ENCODE data around the gene FGF12.

FGF12 gene

GRCh38 chr3:192392986-192393385 lies 334.4 kb downstream of the FGF12 start:
- no peaks in the 10 kb centered on the region for H3K27me3 ChIP-seq (ENCODE audit: insufficient read depth, poor library complexity, severe bottlenecking)

GRCh38 chr3:192382861-192383260 lies 344.5 kb downstream of the FGF12 start:
- no peak for ATAC-seq (ENCODE audit: low read depth)
- Histone ChIP-seq H3K36me3 (ENCODE audit: low read depth) (no peaks in the 10 kb centered on the region), H3K9me3 (ENCODE audit: severe bottlenecking) (no peaks in the 10 kb centered on the region), H3K27ac (ENCODE audit: poor library complexity, severe bottlenecking) (no peak overlapping the region), H3K27me3 (ENCODE audit: insufficient read depth, poor library complexity, severe bottlenecking) (no peaks in the 10 kb centered on the region), H3K4me1 (ENCODE audit: insufficient read depth, poor library complexity, severe bottlenecking) (no peaks in the 10 kb centered on the region), H3K4me3 (ENCODE audit: severe bottlenecking) (no peak overlapping the region)
- DNase-seq (ENCODE audit: low spot score) = no peak
- TF ChIP-seq CTCF (IDR thresholded peaks at IDR 0.05; ENCODE audit: poor library complexity, severe bottlenecking) = no peak

More at GRCh38 chr3:192392986-192393385, 334.4 kb downstream of the FGF12 start:
- H3K27ac ChIP-seq (ENCODE audit: poor library complexity, severe bottlenecking) = no peak overlapping the region
- no peak for TF ChIP-seq CTCF (IDR thresholded peaks at IDR 0.05; ENCODE audit: poor library complexity, severe bottlenecking)
- H3K9me3 ChIP-seq (ENCODE audit: severe bottlenecking) = no peaks in the 10 kb centered on the region
- no peaks in the 10 kb centered on the region for H3K4me1 ChIP-seq (ENCODE audit: insufficient read depth, poor library complexity, severe bottlenecking)
- H3K4me3 ChIP-seq (ENCODE audit: severe bottlenecking) = no peak overlapping the region
- H3K36me3 ChIP-seq (ENCODE audit: low read depth) = no peaks in the 10 kb centered on the region
- DNase-seq (ENCODE audit: low spot score) (no peak), ATAC-seq (ENCODE audit: low read depth) (no peak)

GRCh38 chr3:192373586-192373985 lies 353.8 kb downstream of the FGF12 start:
- Histone ChIP-seq H3K4me1 (ENCODE audit: insufficient read depth, poor library complexity, severe bottlenecking) (no peaks in the 10 kb centered on the region), H3K27me3 (ENCODE audit: insufficient read depth, poor library complexity, severe bottlenecking) (no peaks in the 10 kb centered on the region), H3K4me3 (ENCODE audit: severe bottlenecking) (no peak overlapping the region), H3K36me3 (ENCODE audit: low read depth) (no peaks in the 10 kb centered on the region), H3K9me3 (ENCODE audit: severe bottlenecking) (no peaks in the 10 kb centered on the region), H3K27ac (ENCODE audit: poor library complexity, severe bottlenecking) (no peak overlapping the region)
- DNase-seq (ENCODE audit: low spot score) = no peak
- ATAC-seq (ENCODE audit: low read depth) = no peak
- TF ChIP-seq CTCF (IDR thresholded peaks at IDR 0.05; ENCODE audit: poor library complexity, severe bottlenecking) = no peak

- no peak overlapping the region for H3K27ac ChIP-seq (ENCODE audit: poor library complexity, severe bottlenecking)
- no peak for DNase-seq (ENCODE audit: low spot score)
- no peaks in the 10 kb centered on the region for H3K9me3 ChIP-seq (ENCODE audit: severe bottlenecking)
- H3K36me3 ChIP-seq (ENCODE audit: low read depth) = no peaks in the 10 kb centered on the region
- ATAC-seq (ENCODE audit: low read depth) = no peak
- no peak overlapping the region for H3K4me3 ChIP-seq (ENCODE audit: severe bottlenecking)
- no peaks in the 10 kb centered on the region for H3K4me1 ChIP-seq (ENCODE audit: insufficient read depth, poor library complexity, severe bottlenecking)
- no peaks in the 10 kb centered on the region for H3K27me3 ChIP-seq (ENCODE audit: insufficient read depth, poor library complexity, severe bottlenecking)
- no peak for TF ChIP-seq CTCF (IDR thresholded peaks at IDR 0.05; ENCODE audit: poor library complexity, severe bottlenecking)
These were observed 354.3 kb downstream of the FGF12 start for GRCh38 chr3:192373032-192373431.

GRCh38 chr3:192372616-192373015 lies 354.7 kb downstream of the FGF12 start:
- no peaks in the 10 kb centered on the region for H3K9me3 ChIP-seq (ENCODE audit: severe bottlenecking)
- H3K27me3 ChIP-seq (ENCODE audit: insufficient read depth, poor library complexity, severe bottlenecking) = no peaks in the 10 kb centered on the region
- DNase-seq (ENCODE audit: low spot score) (no peak), ATAC-seq (ENCODE audit: low read depth) (no peak)
- no peak for TF ChIP-seq CTCF (IDR thresholded peaks at IDR 0.05; ENCODE audit: poor library complexity, severe bottlenecking)
- H3K36me3 ChIP-seq (ENCODE audit: low read depth) = no peaks in the 10 kb centered on the region
- no peak overlapping the region for H3K4me3 ChIP-seq (ENCODE audit: severe bottlenecking)
- H3K27ac ChIP-seq (ENCODE audit: poor library complexity, severe bottlenecking) = no peak overlapping the region
- no peaks in the 10 kb centered on the region for H3K4me1 ChIP-seq (ENCODE audit: insufficient read depth, poor library complexity, severe bottlenecking)
